Fibroblast of peridontal ligament (primary cell): Measurements from ENCODE around the gene VPS16.

Source experiments
- DNase-seq: peaks from one replicate; pipeline ENCODE4 v3.0.0-alpha.2; 2010; ENCODE audit errors: extremely low read depth

The VPS16 gene

DNA sequence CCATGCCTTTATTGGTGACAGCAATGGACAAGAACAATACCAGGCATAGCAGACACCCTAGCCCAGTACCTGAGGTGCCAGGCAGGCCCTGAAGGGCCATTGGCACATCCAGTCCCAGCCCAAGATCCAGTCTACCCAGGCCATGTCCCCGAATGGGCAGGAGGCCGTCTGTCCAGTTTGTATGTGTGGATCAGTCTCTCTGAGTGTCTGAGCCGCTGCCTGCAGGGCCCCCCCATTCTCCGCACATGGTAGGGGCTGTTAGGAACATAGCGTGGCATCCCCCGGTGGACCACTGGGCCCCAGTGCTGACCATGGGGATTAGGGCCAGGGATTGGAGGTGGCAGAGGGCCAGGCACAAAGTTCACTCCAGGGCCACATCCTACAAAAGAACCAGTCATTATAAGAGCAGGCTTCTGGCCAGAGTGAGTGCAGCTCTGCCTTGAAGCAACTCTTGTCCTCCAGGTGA lies 5.2 kb upstream of the VPS16 start:
- no peak for DNase-seq

DNA sequence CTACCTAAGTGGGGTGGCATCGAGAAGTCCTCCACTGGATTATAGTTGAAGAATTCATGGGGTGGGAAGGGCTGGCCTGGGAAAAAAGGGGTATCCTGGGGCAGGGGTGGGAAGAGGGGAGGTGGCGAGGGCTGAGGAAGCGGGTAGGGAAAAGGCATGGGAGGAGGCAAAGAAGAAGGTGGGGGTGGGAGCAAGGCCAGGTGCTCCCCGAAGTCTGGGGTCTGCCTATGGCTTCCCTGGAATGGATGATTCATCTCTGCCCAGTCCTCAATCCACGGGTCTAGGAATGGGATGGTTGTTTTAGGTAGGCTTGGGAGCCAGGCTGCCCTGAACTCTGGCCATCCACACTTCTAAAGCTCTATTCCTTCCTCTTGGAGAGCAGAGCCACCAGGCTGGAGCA lies 4.5 kb upstream of the VPS16 start:
- no peak for DNase-seq

DNA sequence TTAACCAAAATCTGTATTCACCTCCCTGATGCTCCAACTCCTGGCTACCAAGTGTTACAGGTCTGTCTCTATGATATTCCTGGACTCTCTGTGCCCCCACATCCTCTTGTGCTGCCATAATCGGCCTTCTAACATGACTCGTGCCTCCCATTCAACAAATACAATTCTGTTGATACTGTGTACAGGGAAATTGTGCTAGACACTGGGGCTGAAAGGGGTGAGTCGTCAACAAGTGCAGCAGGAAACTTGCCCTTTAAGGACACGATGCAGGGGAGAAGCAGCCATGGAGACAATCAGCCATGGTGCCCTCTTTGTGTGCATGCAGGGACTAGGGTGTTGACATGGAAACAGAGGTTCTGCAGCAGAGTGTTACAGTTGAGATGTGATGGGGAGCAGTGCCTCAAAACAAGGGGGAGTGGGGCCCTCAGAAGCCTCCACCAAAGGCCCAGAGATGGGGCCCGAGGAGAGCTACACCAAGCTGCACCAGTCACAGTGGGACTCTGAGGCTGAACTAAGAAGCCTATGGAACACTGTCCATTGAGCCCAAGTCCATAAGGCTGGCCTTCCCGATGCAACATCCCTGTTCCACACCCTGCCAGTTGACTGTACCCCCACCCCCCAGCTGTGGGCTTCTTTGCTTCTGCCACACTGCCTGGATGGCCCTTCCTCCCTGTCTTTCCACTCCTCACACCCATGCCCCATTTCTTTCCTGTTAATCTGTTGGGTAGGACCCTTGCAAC lies 3.2 kb upstream of the VPS16 start:
- no peak for DNase-seq

DNA sequence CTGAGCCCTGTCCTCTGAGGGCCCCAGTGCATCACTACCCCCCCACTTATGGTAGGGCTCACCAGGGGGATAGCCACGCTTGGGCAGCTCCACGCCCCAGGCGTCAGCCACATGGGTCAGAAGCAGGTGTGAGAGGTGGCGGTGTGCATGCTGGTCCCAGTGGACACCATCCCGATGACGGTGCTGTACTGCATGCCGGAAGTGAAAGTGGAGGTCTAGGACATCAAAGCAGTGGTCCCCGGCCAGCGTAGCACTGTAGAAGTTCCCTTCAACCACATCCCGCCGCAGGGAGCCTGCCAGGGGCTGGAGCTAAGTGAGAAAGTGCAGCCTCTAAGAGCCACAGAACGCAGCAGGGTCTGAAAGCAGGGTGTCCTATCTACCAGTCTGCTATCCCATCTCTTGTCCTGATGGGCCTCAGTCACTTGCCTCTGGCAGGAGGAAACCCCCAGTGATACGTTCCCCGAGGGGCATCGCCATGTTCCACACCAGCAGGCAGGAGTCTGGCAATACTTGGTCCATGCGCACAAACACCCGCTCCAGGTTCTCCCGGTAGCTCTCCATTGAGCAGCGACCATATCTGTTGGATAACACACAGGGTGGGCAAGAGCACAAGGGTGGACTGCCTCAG lies 2.3 kb upstream of the VPS16 start:
- no peak for DNase-seq

DNA sequence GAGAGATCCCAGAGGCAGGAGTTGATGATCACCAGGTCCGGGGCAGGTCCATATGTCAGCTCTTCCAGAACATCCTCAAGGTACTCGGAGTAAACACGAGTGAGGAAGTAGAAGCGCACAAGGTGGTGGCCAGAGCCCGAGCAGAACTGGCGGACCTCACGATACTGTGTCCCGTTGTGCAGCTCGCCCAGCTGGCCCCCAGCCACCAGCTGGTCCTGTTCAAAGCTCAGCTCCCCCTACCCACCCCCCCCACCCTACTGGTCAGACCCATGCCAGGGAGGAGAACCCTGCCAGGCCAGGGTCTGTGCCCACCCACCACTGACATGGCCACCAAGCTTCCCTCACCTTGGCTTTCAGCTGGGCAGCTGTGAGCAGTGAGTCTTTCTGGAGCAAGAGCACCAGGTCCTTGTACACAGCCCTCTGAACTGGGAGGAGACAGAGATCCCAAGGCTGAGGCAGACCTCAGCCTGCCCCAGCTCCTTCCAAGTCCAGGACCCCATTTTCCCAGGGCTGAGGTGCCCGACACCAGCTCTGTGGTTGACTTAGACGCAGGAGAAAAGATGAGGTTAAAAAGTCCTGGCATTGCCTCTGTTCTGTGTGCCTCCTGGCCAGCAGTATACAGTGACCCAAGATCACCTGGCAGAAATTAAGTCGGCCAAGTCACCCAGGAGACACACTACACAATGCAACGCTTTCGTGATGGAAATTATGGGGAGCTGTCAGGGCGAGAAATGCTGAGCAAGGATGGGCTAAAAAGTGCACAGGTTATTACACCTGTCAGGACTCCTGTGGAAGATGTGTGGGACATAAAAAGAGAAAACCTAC lies 1.5 kb upstream of the VPS16 start:
- DNase-seq: no peak

DNA sequence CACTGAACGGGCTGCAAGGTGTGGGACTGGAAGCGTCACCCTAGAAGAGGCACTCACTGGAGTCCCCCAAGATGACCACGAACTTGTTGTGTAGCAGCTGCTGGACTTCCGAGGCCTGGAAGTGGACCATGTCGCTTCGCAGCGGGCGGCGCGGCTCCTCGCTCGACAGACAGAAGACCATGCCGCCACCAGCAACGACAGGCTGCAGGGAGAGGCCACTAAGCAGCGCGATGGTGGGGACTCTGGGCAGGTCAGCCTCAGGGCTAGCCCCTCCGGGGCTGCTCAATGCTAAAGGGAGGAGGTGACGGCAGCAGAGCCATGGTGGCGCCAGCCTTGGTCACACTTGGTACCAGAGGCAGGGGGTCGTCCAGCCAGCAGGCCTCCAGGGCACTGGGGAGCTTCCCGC lies 810 bp upstream of the VPS16 start:
- DNase-seq: no peak

- peak; percentile 53 for DNase-seq
Measured at GRCh38 chr20:2840967-2841531, 504 bp downstream of the VPS16 start.

GRCh38 chr20:2845607-2846006 lies 5.1 kb downstream of the VPS16 start:
- DNase-seq: no peak

- DNase-seq: no peak
Measured at GRCh38 chr20:2846698-2847097, 6.2 kb downstream of the VPS16 start.

GRCh38 chr20:2847802-2848201 lies 7.3 kb downstream of the VPS16 start:
- no peak for DNase-seq

DNA sequence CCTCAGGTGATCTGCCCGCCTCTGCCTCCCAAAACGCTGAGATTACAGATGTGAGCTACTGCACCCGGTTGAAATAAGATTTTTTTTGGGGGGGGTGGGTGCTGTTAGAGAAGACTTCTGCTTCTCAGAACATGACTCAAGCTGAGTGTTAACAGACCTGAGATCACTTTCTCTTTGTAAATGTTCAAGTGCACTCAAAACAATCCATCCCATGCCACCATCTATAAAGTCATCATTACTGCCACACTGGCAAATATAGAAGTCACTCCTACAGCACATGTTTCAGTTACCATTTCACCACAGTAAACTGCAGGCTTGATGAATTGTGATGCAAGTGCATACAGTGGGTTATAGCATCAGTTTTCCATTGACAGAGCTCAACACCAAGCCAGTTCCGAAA lies 9.0 kb downstream of the VPS16 start:
- DNase-seq: no peak

GRCh38 chr20:2851086-2851485 lies 10.5 kb downstream of the VPS16 start:
- DNase-seq: no peak

DNA sequence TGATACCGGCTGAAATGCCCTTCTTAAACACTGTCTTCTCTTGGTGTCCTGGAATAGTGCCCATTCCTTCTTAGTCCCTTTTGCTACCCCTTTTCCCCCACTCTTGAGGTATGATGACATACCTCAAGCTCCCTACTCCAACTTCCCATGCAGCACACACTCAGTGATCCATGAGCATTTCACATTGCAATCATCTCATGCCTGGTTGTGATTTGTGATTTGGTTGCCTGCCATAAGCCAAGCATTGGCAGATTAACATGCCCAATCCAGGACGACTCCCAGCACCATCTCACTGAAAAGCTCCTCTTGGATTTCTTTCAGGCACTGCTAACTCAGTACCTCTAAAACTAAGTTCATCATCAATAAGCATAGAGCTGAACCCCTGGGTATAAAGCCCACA lies 18.0 kb downstream of the VPS16 start:
- peak; percentile 75 for DNase-seq

- peak; percentile 65 for DNase-seq
Measured at GRCh38 chr20:2859330-2860121, 19.0 kb downstream of the VPS16 start.

DNA sequence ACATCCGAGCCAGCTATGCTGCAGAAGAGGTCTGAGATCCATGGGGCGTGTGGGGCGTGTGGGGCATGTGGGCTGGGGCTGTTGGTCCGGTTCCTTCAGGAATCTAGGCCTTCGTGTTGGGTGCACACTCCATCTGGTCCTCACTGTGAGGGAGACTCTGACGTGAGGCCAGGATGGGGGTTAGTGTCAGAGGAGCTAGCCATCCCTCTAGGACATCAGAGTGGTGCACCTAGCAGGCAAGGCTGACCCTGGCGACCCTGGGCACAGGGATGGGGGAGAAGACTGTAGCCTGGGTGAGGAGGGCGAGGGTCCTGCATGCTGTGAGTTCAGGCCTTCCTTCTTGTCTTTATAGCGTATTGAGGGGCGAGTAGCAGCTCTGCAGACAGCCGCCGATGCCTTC lies 24.1 kb downstream of the VPS16 start:
- DNase-seq: no peak

DNA sequence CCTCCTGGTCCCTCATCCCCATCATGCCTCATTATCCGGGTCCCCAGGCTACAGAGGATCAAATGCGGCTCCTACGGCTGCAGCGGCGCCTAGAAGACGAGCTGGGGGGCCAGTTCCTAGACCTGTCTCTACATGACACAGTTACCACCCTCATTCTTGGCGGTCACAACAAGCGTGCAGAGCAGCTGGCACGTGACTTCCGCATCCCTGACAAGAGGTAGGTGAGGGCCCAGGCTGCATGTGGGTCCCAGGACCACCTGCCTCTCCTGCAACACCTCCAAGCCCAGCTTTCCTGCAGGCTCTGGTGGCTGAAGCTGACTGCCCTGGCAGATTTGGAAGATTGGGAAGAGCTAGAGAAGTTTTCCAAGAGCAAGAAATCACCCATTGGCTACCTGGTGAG lies 24.6 kb downstream of the VPS16 start:
- no peak for DNase-seq

DNA sequence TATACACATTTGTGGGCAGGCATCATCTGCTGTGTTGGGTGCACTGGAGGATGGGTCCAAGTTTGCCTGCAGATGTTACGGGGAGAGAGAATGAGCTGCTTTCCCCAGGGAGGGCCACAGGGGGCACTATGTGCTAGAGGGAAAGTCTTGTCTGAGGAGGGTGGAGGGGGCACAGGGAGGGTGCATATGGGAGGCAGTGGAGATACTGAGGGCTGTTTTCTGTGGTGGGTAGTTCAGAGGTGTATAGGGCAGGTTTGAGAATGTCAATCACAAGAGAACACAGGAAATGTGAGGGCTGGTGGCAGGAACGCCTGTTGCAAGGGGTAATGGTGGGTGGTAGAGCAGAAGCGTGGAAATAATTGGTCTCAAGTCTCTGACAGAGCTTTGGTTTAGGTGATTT lies 25.1 kb downstream of the VPS16 start:
- no peak for DNase-seq

- no peak for DNase-seq
Measured at GRCh38 chr20:2866236-2866635, 25.7 kb downstream of the VPS16 start.

DNA sequence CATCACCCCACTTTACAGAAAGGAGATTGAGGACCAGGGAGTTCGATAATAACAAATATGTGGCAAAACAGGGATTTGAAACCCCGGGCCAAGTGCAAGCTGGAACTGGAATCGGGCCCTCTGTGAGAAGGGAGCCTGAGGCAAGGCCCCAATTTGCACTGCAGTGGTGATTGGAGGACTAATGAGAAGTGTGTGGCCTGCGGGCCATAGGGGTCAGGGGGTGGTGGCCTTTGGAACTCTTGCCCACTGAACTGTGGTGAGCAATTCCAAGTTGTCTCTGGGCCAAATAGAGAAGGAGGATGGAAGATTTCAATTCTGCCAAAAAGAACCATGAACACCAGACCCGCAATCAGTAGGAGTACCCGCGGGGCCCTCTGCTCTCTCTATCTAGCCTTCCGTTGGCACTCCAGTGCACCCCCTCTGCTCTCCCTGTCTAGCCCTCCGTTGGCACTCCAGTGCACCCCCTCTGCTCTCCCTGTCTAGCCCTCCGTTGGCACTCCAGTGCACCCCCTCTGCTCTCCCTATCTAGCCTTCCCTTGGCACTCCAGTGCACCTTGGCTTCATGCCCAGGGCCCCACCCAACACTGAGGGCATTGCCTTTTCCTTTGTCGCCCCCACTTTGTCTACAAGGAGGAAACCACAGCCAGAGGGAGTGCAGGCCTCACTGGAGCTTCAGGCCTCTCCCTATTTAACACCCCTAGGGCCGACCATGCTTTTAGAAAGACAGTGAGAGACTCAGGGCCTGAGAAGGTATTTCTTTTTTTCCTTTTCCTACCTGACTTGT lies 26.7 kb downstream of the VPS16 start:
- no peak for DNase-seq

DNA sequence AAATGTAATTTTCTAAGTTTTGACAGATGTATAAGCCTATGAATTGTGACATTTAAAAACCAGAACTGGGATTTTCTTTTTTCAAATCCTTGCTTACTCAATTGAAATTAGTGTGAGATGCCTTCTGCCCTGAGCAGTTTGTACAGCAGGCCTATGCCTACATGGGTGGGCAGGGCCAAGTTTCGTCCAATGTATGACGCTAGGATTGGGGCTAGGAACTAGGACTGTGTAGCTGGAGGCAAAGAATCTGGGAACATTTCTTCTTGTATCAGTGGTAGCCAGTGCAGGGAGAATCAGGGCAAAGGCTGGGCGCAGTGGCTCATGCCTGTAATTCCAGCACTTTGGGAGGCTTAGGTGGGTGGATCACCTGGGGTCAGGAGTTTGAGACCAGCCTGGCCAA lies 28.8 kb downstream of the VPS16 start:
- no peak for DNase-seq

GRCh38 chr20:2871111-2871465 lies 30.5 kb downstream of the VPS16 start:
- DNase-seq: peak; percentile 39
